Caco-2 (cell line): ENCODE results near the gene ZIC2. TPM values are rescaled to one million over a fixed set of nuclear protein-coding genes. Genes with fewer than 3 reads are reported as not detected.
A peak's percentile ranks its signal among the peaks of the same experiment; 100 is the strongest.

Experiments used
- BruUV-seq: library from RNA; stranded (reverse); fragments of 400-500 nt; replicated peaks from 2 replicates; lab custom pipeline; 2021; lab: Mats Ljungman, UMichigan
- CTCF ChIA-PET: fragments of 300-600 bp; sonication (Branson Sonifier 250); formaldehyde crosslinking; loops from one replicate; lab custom pipeline; 2022; ENCODE audit warnings: antibody characterized with exemption; lab: Charles Lee
- POLR2A ChIA-PET: fragments of 300-600 bp; sonication (Branson Sonifier 250); formaldehyde crosslinking; loops from one replicate; lab custom pipeline; 2022; ENCODE audit warnings: antibody characterized with exemption; lab: Charles Lee
- DNase-seq, 2 experiments: peaks; one replicate each; pipeline versions ENCODE4 v3.0.0 to v3.0.0-alpha.2; 2020 to 2022
- H3K27me3 ChIP-seq: replicated peaks from 2 replicates; pipeline ENCODE4 v1.6.0; 2011; ENCODE audit warnings: low read length; ENCODE audit not compliant: control insufficient read depth, insufficient read depth
- H3K36me3 ChIP-seq: 2 replicates; pipeline ENCODE4 v1.5.1; 2011; ENCODE audit warnings: low read length; ENCODE audit not compliant: control insufficient read depth, insufficient read depth
- H3K4me1 ChIP-seq: fragments of 250-450 bp; sonication (Bioruptor Pico); 2 replicates; pipeline ENCODE4 v1.5.1; 2020; ENCODE audit warnings: mild to moderate bottlenecking
- H3K4me3 ChIP-seq: 2 replicates; pipeline ENCODE4 v1.5.1; 2011; ENCODE audit warnings: low read depth, mild to moderate bottlenecking, control low read depth, low read length
- H3K9me3 ChIP-seq: fragments of 250-450 bp; sonication (Bioruptor Pico); 2 replicates; pipeline ENCODE4 v1.5.1; 2020; ENCODE audit warnings: mild to moderate bottlenecking, moderate library complexity
- H3K27ac Mint-ChIP-seq: one replicate; pipeline ENCODE4 v1.8.0; 2022; ENCODE audit warnings: mixed read lengths; ENCODE audit not compliant: unreplicated experiment
- H3K27me3 Mint-ChIP-seq: one replicate; pipeline ENCODE4 v1.8.0; 2022; ENCODE audit warnings: mixed read lengths; ENCODE audit not compliant: insufficient read depth, unreplicated experiment
- H3K36me3 Mint-ChIP-seq: one replicate; pipeline ENCODE4 v1.8.0; 2022; ENCODE audit warnings: mild to moderate bottlenecking, mixed read lengths; ENCODE audit not compliant: insufficient read depth, unreplicated experiment
- H3K4me1 Mint-ChIP-seq: one replicate; pipeline ENCODE4 v1.8.0; 2022; ENCODE audit warnings: low read depth, mixed read lengths; ENCODE audit not compliant: unreplicated experiment
- H3K4me3 Mint-ChIP-seq: one replicate; pipeline ENCODE4 v1.8.0; 2022; ENCODE audit warnings: mild to moderate bottlenecking, moderate library complexity, mixed read lengths; ENCODE audit not compliant: unreplicated experiment
- H3K9me3 Mint-ChIP-seq: one replicate; pipeline ENCODE4 v1.8.0; 2022; ENCODE audit warnings: mixed read lengths; ENCODE audit not compliant: unreplicated experiment
- CTCF ChIP-seq, 2 experiments: fragments of 200-600 bp in 1 of 2; IDR thresholded peaks; 1 replicate in 1 of 2; 2 replicates in 1 of 2; pipeline versions ENCODE4 v1.5.1 to v1.8.0; 2011 to 2022; ENCODE audit warnings: antibody characterized with exemption in 1 of 2, control low read depth in 1 of 2, inconsistent platforms in 1 of 2, low read depth in 1 of 2, low read length in 1 of 2, mild to moderate bottlenecking in 1 of 2, moderate library complexity in 1 of 2; ENCODE audit not compliant: insufficient read depth in 1 of 2, severe bottlenecking in 1 of 2, unreplicated experiment in 1 of 2
- intact Hi-C: fragments of 100-400 bp; cut with micrococcal nuclease; formaldehyde crosslinking; loops from one replicate; pipeline ENCODE4 v1.10.0; 2022; ENCODE audit not compliant: unreplicated experiment
- total RNA-seq: library from RNA; stranded (reverse); gene quantifications from 2 replicates; pipeline ENCODE4 v1.2.3, GENCODE V29; 2022

Gene ZIC2
- total RNA-seq, 1 experiment from 2014 or later: 1.3 TPM

- CTCF ChIA-PET: interaction anchor here (0.6 to 2.2 kb wide), 5 partner anchors 13 to 252 kb away, joined by 3 to 6 read pairs (median 4); no protein-coding TSS in a partner anchor
- no peaks in the 10 kb centered on the region for H3K9me3 Mint-ChIP-seq
- Histone ChIP-seq H3K36me3 (no peaks in the 10 kb centered on the region), H3K4me1 (peaks cover 24% of the 10 kb centered on the region), H3K27me3 (peaks cover 19% of the 10 kb centered on the region), H3K4me3 (peak overlapping the region; percentile 59), H3K9me3 (no peaks in the 10 kb centered on the region)
- H3K36me3 Mint-ChIP-seq: peaks cover 5% of the 10 kb centered on the region
- H3K4me3 Mint-ChIP-seq: peak overlapping the region; percentile 56
- POLR2A ChIA-PET: interaction anchor here (1.0 kb wide), 1 partner anchor 107 kb away, joined by 4 read pairs; no protein-coding TSS in a partner anchor
- intact Hi-C loops: loop anchor here (5.0 kb wide), 3 partner anchors 104 to 534 kb away; partner anchors contain the start of gene PCCA
- BruUV-seq: no TSS peak
- TF ChIP-seq CTCF (IDR thresholded peaks at IDR 0.05; ENCODE audit: insufficient read depth in 1 of 2, low read depth in 1 of 2, low read length in 1 of 2, severe bottlenecking in 1 of 2, unreplicated experiment in 1 of 2): no peak
- peaks cover 9% of the 10 kb centered on the region for H3K4me1 Mint-ChIP-seq
- no peak overlapping the region for H3K27ac Mint-ChIP-seq
- peaks cover 41% of the 10 kb centered on the region for H3K27me3 Mint-ChIP-seq
- DNase-seq: peak in 1 of 2 experiments; percentile 25
Observed at GRCh38 chr13:99982731-99983498, 1.3 kb downstream of the ZIC2 start.

GRCh38 chr13:99983499-99984401 is 2.2 kb downstream of the ZIC2 start:
- H3K4me3 ChIP-seq: no peak overlapping the region
- POLR2A ChIA-PET: no interaction called here
- Mint-ChIP-seq H3K4me1 (peaks cover 9% of the 10 kb centered on the region), H3K27ac (no peak overlapping the region), H3K4me3 (peak overlapping the region; percentile 64), H3K9me3 (no peaks in the 10 kb centered on the region), H3K36me3 (no peaks in the 10 kb centered on the region), H3K27me3 (peaks cover 35% of the 10 kb centered on the region)
- no peak for TF ChIP-seq CTCF (IDR thresholded peaks at IDR 0.05; ENCODE audit: insufficient read depth in 1 of 2, low read depth in 1 of 2, low read length in 1 of 2, severe bottlenecking in 1 of 2, unreplicated experiment in 1 of 2)
- CTCF ChIA-PET: interaction anchor here (2.2 kb wide), 1 partner anchor 252 kb away, joined by 6 read pairs; no protein-coding TSS in a partner anchor
- peaks cover 24% of the 10 kb centered on the region for H3K4me1 ChIP-seq
- H3K36me3 ChIP-seq: no peaks in the 10 kb centered on the region
- intact Hi-C loops: loop anchor here (5.0 kb wide), 3 partner anchors 104 to 534 kb away; partner anchors contain the start of gene PCCA
- H3K9me3 ChIP-seq: no peaks in the 10 kb centered on the region
- H3K27me3 ChIP-seq: peaks cover 17% of the 10 kb centered on the region
- DNase-seq: no peak
- BruUV-seq: no TSS peak
